Measurements from ENCODE around the gene OR1E1.
"Not testable (repeated sequence)": the region's sequence is repeated elsewhere in the genome, so short reads cannot be mapped to it uniquely, and the experiment has no call there.

OR1E1 gene, protein sequence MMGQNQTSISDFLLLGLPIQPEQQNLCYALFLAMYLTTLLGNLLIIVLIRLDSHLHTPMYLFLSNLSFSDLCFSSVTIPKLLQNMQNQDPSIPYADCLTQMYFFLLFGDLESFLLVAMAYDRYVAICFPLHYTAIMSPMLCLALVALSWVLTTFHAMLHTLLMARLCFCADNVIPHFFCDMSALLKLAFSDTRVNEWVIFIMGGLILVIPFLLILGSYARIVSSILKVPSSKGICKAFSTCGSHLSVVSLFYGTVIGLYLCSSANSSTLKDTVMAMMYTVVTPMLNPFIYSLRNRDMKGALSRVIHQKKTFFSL

DNA sequence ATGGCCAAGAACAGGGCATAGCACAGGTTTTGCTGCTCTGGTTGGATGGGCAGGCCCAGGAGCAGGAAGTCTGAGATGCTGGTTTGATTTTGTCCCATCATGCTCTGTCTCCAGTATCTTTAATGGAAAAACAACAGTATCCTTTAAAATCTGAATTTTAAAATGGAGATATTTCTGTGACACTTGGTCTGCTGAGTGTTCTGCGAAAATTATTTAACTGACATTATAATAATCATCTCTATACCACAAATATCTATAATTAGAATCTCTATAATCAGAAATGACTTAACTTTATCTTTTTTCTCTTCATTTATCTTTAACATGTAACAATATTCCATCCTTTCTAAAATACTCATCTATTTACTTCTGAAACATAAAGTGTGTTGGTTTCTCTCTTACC is at the start of gene OR1E1:
TSS of gene OR1E1 (minus strand) at position 101 of the 400 bp plus-strand sequence. CDS start at position 101, 0 bp downstream.
- no peak for DNase-seq (ENCODE audit: low read depth)

DNA sequence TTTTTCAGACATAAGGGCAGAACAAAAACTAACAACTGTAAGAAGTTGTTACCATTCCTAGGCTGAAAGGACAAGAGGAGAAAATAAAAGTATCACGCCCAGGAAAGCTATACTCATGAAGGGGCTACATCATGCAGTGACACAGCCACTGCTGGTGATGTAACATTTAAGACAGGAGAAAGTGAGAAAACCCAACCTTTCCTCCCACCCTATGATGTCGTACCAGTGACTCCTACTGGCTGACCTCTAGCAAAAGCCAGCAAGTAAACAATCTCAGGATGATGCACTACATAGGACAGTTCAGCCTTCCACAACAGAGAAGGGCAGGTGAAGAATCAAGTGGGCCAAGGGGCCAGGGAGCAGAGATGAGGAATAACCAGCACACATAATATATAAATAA is 49.4 kb upstream of the OR1E1 start:
- peak; percentile 23 for DNase-seq (ENCODE audit: low read depth)

DNA sequence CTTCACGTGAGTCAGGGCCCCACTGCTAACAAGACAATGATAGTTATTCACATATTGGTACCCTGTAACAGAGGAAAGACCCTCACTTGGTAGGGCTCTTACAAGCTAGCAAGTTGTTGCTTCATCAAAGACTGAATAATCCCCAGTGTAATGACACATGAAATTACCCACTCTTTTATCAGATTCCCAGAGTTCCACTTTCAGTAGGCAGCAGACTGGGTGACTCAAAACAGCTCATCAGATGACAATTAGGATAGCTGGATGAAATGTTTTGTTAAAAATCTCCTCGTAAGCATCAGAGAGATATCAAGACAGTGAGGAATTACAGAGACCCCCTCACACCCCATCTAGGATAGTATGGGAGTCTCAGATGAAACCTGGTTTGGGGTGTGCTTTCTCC is 42.2 kb upstream of the OR1E1 start:
- DNase-seq (ENCODE audit: low read depth) = no peak

- DNase-seq (ENCODE audit: low read depth) = no peak
Observed at GRCh38 chr17:3438368-3438767, 40.2 kb upstream of the OR1E1 start.

DNA sequence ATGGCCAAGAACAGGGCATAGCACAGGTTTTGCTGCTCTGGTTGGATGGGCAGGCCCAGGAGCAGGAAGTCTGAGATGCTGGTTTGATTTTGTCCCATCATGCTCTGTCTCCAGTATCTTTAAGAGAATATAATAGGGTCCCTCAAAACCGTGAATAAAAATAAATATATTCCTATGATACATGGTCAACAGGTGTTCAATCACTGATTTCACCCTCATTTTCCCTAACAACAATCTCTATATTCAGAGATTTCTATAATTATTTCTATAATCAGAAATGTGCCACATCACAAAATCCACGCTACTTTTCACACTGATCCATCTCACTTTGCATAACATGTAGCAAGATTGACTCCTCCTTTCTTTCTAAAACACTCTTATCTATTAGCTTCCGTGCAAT is 35.5 kb upstream of the OR1E1 start, which contains the start of gene OR1E2:
TSS of gene OR1E2 (minus strand) at position 101 of the 400 bp plus-strand sequence. CDS start at position 101, 0 bp downstream.
- DNase-seq (ENCODE audit: low read depth) = no peak

- peak; percentile 2 for DNase-seq (ENCODE audit: low read depth)
Observed at GRCh38 chr17:3433215-3433614, 35.0 kb upstream of the OR1E1 start.

DNA sequence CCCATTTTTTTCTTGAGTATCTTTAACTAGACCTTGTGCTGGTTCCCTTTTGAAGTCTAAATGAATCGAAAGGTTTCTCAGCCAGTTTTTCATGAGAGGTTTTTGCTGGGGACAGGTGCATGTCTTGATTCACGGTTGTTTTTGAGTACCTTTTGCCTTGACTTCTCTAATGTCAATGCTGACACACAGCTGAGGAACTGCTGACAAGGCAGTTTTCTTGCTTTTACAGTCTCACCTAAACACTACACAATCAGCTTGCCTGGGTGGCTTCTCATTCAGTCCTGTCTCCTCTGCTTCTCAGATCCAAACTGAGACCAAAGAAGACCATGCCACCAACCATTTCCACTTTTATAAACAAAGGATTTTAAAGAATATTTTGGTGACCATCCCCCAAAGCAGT is 20.0 kb upstream of the OR1E1 start:
- no peak for DNase-seq (ENCODE audit: low read depth)

GRCh38 chr17:3415610-3416009 is 17.4 kb upstream of the OR1E1 start:
- DNase-seq (ENCODE audit: low read depth) = no peak

GRCh38 chr17:3412216-3412615 is 14.0 kb upstream of the OR1E1 start:
- DNase-seq (ENCODE audit: low read depth) = not testable (repeated sequence)

GRCh38 chr17:3411070-3411469 is 12.9 kb upstream of the OR1E1 start, which contains the start of gene OR3A3:
Gene OR3A3 (plus strand): TSS chr17:3411370.
- no peak for DNase-seq (ENCODE audit: low read depth)

- not testable (repeated sequence) for DNase-seq (ENCODE audit: low read depth)
Observed at GRCh38 chr17:3403856-3404255, 5.6 kb upstream of the OR1E1 start.

DNA sequence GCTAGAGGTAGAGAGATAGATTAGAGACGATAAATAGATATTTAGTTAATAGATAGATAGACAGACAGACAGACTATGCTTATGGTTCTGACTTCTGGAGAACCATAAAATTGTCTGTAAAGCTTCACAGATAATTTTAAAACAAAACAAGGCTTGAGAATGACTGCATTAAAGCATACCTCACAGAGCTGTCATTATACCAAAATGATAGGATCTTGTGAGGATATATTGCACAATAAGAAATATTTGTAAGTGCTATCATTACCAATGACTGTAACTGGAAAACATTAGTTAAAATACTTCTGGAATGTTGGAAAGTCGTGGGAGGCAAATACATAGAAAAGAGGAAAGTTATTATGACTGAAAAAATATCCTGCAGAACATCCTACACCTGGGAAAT is 3.6 kb upstream of the OR1E1 start:
- no peak for DNase-seq (ENCODE audit: low read depth)

- DNase-seq (ENCODE audit: low read depth) = no peak
Observed at GRCh38 chr17:3400055-3400454, 1.8 kb upstream of the OR1E1 start.

DNA sequence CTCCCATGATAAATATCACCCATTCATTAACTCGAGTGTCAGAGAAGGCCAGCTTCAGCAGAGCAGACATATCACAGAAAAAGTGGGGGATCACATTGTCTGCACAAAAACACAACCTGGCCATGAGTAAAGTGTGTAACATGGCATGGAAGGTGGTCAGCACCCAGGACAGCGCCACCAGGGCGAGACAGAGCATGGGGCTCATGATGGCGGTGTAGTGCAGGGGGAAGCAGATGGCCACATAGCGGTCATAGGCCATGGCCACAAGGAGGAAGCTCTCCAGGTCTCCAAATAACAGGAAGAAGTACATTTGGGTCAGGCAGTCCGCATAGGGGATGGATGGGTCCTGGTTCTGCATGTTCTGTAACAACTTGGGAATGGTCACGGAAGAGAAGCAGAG is 409 bp downstream of the OR1E1 start:
- not testable (repeated sequence) for DNase-seq (ENCODE audit: low read depth)

DNA sequence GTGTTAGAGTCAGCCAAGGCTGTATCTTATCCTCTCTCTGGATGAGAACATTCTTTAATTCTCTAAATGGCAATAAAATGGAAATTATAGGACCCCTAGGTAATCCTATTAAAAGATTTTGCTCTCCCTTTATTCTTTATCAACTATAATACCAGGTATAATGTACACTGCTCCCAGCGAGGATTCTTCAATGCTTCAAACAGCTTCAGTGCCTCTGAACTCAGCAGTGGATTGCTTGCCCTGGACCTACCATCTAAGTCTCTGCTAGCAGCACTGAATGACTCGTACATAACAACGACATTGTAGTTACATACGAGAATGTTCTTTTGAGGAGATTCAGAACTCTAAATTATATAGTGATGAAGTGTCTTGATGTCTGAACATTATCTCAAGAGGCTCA is 8.4 kb downstream of the OR1E1 start:
- DNase-seq (ENCODE audit: low read depth) = no peak

- no peak for DNase-seq (ENCODE audit: low read depth)
Observed at GRCh38 chr17:3385869-3386816, 12.1 kb downstream of the OR1E1 start, which contains the start of gene OR3A2. Gene OR3A2 (minus strand): TSS chr17:3386308.

DNA sequence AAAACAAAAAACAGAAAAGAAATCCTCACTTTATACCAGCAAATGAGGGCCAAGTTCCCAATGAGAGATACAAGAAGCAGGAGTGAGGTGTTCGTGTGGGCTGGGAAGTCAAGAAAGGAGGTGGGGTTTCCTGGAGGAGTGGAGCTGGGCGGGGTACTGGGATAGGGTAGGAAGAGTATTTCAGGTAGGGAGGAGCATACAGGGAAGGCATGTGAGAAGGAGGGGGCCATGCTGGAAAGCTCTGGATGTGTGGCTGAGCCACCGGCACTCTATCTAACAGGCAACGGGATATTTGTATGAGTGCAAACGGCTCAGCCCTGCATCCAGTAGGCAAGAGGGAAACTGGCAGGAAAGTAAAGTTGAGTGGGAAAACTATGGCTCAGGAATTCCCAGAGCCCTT is 16.3 kb downstream of the OR1E1 start:
- DNase-seq (ENCODE audit: low read depth) = no peak

GRCh38 chr17:3378321-3378720 is 19.9 kb downstream of the OR1E1 start:
- DNase-seq (ENCODE audit: low read depth) = no peak

DNA sequence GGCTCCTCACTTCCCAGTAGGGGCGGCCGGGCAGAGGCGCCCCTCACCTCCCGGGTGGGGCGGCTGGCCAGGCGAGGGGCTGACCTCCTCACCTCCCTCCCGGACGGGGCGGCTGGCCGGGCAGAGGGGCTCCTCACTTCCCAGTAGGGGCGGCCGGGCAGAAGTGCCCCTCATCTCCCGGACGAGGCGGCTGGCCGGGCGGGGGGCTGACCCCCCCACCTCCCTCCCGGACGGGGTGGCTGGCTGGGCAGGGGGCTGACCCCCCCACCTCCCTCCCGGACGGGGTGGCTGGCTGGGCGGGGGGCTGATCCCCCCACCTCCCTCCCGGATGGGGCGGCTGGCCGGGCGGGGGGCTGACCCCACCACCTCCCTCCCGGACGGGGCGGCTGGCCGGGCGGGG is 27.0 kb downstream of the OR1E1 start:
- DNase-seq (ENCODE audit: low read depth) = not testable (repeated sequence)

All from ELR (cell line).